IMR-90 (cell line): ENCODE results near the gene ALX4. TPM values are rescaled to one million over a fixed set of nuclear protein-coding genes. Genes with fewer than 3 reads are reported as not detected.

Source experiments
- ATAC-seq: fragments of 200-7000 bp; cut with Tn5 transposase; 2 replicates; pipeline ENCODE4 v1.9.1; 2020; ENCODE audit warnings: low read depth, mild to moderate bottlenecking, moderate library complexity
- BruUV-seq: library from RNA; stranded (reverse); fragments of 400-500 nt; replicated peaks from 2 replicates; lab custom pipeline; 2021; lab: Mats Ljungman, UMichigan
- CTCF ChIA-PET: fragments of 300-600 bp; formaldehyde crosslinking; extraction: SDS; loops from one replicate; lab custom pipeline; 2021; ENCODE audit warnings: antibody characterized with exemption; lab: Yijun Ruan, JAX
- POLR2A ChIA-PET: fragments of 300-600 bp; sonication (Branson Sonifier 250); formaldehyde crosslinking; loops from one replicate; lab custom pipeline; 2022; ENCODE audit warnings: antibody characterized with exemption; ENCODE audit not compliant: unreplicated experiment; lab: Charles Lee
- DNase-seq: peaks from one replicate; pipeline ENCODE4 v3.0.0; 2013
- H2AFZ ChIP-seq: replicated peaks from 2 replicates; pipeline ENCODE3; 2013; ENCODE audit warnings: low read length, mild to moderate bottlenecking; ENCODE audit not compliant: poor library complexity
- H2AK5ac ChIP-seq: 2 replicates; pipeline ENCODE4 v1.6.1; 2013; ENCODE audit warnings: low read depth, low read length, inconsistent platforms
- H2AK9ac ChIP-seq: replicated peaks from 2 replicates; pipeline ENCODE3; 2013; ENCODE audit warnings: mild to moderate bottlenecking, low read depth, low read length, moderate library complexity; ENCODE audit not compliant: poor library complexity
- H2BK120ac ChIP-seq: 2 replicates; pipeline ENCODE4 v1.6.1; 2013; ENCODE audit warnings: low read depth, low read length, inconsistent platforms
- H2BK15ac ChIP-seq: 3 replicates; pipeline ENCODE4 v1.6.1; 2013; ENCODE audit warnings: low read depth, low read length, inconsistent platforms
- H2BK20ac ChIP-seq: 2 replicates; pipeline ENCODE4 v1.6.1; 2013; ENCODE audit warnings: low read depth, mild to moderate bottlenecking, inconsistent platforms, low read length, moderate library complexity
- H2BK5ac ChIP-seq: 2 replicates; pipeline ENCODE4 v1.6.1; 2013; ENCODE audit warnings: mild to moderate bottlenecking, low read depth, low read length, inconsistent platforms; ENCODE audit not compliant: poor library complexity, severe bottlenecking
- H3K14ac ChIP-seq: replicated peaks from 2 replicates; pipeline ENCODE4 v1.6.1; 2013; ENCODE audit warnings: low read depth, low read length, inconsistent platforms
- H3K18ac ChIP-seq: 2 replicates; pipeline ENCODE4 v1.6.1; 2013; ENCODE audit warnings: low read depth, low read length, control low read depth
- H3K23ac ChIP-seq: 2 replicates; pipeline ENCODE4 v1.6.1; 2013; ENCODE audit warnings: low read depth, low read length, inconsistent platforms
- H3K27ac ChIP-seq: 2 replicates; pipeline ENCODE4 v1.5.1; 2013; ENCODE audit warnings: mild to moderate bottlenecking, control low read depth, low read length; ENCODE audit not compliant: insufficient read depth
- H3K27me3 ChIP-seq: 2 replicates; pipeline ENCODE4 v1.6.1; 2013; ENCODE audit warnings: low read length; ENCODE audit not compliant: control insufficient read depth, insufficient read depth
- H3K36me3 ChIP-seq: 2 replicates; pipeline ENCODE4 v1.6.1; 2013; ENCODE audit warnings: low read length, mixed read lengths; ENCODE audit not compliant: control insufficient read depth, insufficient read depth
- H3K4ac ChIP-seq: 2 replicates; pipeline ENCODE4 v1.6.1; 2013; ENCODE audit warnings: low read depth, low read length, inconsistent platforms
- H3K4me1 ChIP-seq: 2 replicates; pipeline ENCODE4 v1.6.1; 2013; ENCODE audit warnings: low read length, mixed read lengths; ENCODE audit not compliant: control insufficient read depth, insufficient read depth
- H3K4me2 ChIP-seq: 2 replicates; pipeline ENCODE4 v1.6.1; 2013; ENCODE audit warnings: low read depth, mild to moderate bottlenecking, control low read depth, low read length, moderate library complexity
- H3K4me3 ChIP-seq: 2 replicates; pipeline ENCODE4 v1.5.1; 2013; ENCODE audit warnings: low read depth, mild to moderate bottlenecking, control low read depth, low read length, moderate library complexity; ENCODE audit not compliant: insufficient read depth
- H3K56ac ChIP-seq: 2 replicates; pipeline ENCODE4 v1.6.1; 2013; ENCODE audit warnings: low read length, inconsistent platforms; ENCODE audit not compliant: insufficient read depth; ENCODE audit errors: extremely low read depth
- H3K79me1 ChIP-seq, 2 experiments: 2 replicates each; pipeline ENCODE4 v1.6.1; 2013; ENCODE audit warnings: low read length in 2 of 2, inconsistent platforms in 1 of 2, low read depth in 1 of 2
- H3K9ac ChIP-seq: 2 replicates; pipeline ENCODE4 v1.6.1; 2013; ENCODE audit warnings: low read depth, low read length, control low read depth
- H3K9me1 ChIP-seq: 2 replicates; pipeline ENCODE4 v1.6.1; 2013; ENCODE audit warnings: low read length, inconsistent platforms; ENCODE audit not compliant: insufficient read depth
- H3K9me3 ChIP-seq: 2 replicates; pipeline ENCODE4 v1.6.1; 2013; ENCODE audit warnings: low read length; ENCODE audit not compliant: control insufficient read depth, insufficient read depth
- H4K20me1 ChIP-seq: 2 replicates; pipeline ENCODE4 v1.6.1; 2013; ENCODE audit warnings: low read length, inconsistent platforms; ENCODE audit not compliant: insufficient read depth
- H4K5ac ChIP-seq: 2 replicates; pipeline ENCODE4 v1.6.1; 2013; ENCODE audit warnings: mild to moderate bottlenecking, low read depth, low read length, control low read depth
- H4K8ac ChIP-seq, 2 experiments: 2 replicates each; pipeline ENCODE4 v1.6.1; 2013; ENCODE audit warnings: low read depth in 2 of 2, low read length in 2 of 2, control low read depth in 1 of 2, inconsistent platforms in 1 of 2
- H4K91ac ChIP-seq: 2 replicates; pipeline ENCODE4 v1.6.1; 2013; ENCODE audit warnings: low read depth, low read length, inconsistent platforms; ENCODE audit not compliant: insufficient read depth
- BHLHE40 ChIP-seq: fragments of 150-350 bp; IDR thresholded peaks from 2 replicates; pipeline ENCODE4 v1.6.1; 2016; ENCODE audit warnings: mild to moderate bottlenecking, low read depth, low read length
- CHD1 ChIP-seq: IDR thresholded peaks from 2 replicates; pipeline ENCODE4 v1.6.1; 2012; ENCODE audit warnings: low read depth, low read length, improper control_type of control experiment
- CTCF ChIP-seq: conservative IDR thresholded peaks from 2 replicates; pipeline ENCODE4 v1.5.1; 2012; ENCODE audit warnings: mild to moderate bottlenecking, low read depth, low read length, improper control_type of control experiment
- ELK1 ChIP-seq: fragments of 150-350 bp; IDR thresholded peaks from 2 replicates; pipeline ENCODE4 v1.6.1; 2016; ENCODE audit warnings: low read depth, mild to moderate bottlenecking, low read length, moderate library complexity, borderline replicate concordance
- MAFK ChIP-seq: IDR thresholded peaks from 2 replicates; pipeline ENCODE4 v1.6.1; 2012; ENCODE audit warnings: low read depth, low read length, improper control_type of control experiment
- MAZ ChIP-seq: IDR thresholded peaks from 2 replicates; pipeline ENCODE4 v1.6.1; 2012; ENCODE audit warnings: low read depth, mild to moderate bottlenecking, low read length, improper control_type of control experiment, moderate library complexity, borderline replicate concordance
- NFE2L2 ChIP-seq: fragments of 150-350 bp; IDR thresholded peaks from 2 replicates; pipeline ENCODE4 v1.6.1; 2016; ENCODE audit warnings: low read depth, mild to moderate bottlenecking, low read length
- POLR2A ChIP-seq: IDR thresholded peaks from 2 replicates; pipeline ENCODE4 v1.6.1; 2012; ENCODE audit warnings: mild to moderate bottlenecking, low read depth, low read length
- RFX5 ChIP-seq: IDR thresholded peaks from 2 replicates; pipeline ENCODE4 v1.8.0; 2012; ENCODE audit warnings: low read depth, mild to moderate bottlenecking, low read length, moderate library complexity
- WGBS, 2 experiments: methylation state at CpG; one replicate each; pipeline versions ENCODE4 v1.1.5 to v1.1.7; 2013; ENCODE audit warnings: missing lambda C conversion rate in 2 of 2; ENCODE audit not compliant: insufficient read length in 1 of 2; ENCODE audit errors: extremely low coverage in 2 of 2; 5-methylcytosine and 5-hydroxymethylcytosine counted together
- dilution Hi-C: fragments of 300-500 bp; cut with HindIII; formaldehyde crosslinking; loops from one replicate; pipeline ENCODE4 v1.14.3; 2018; ENCODE audit warnings: low sequenced_read_pairs; ENCODE audit not compliant: unreplicated experiment
- in situ Hi-C: fragments of 300-500 bp; cut with MboI; formaldehyde crosslinking; loops from 3 replicates; pipeline ENCODE4 v1.14.3; 2019; ENCODE audit warnings: low sequenced_read_pairs, inconsistent platforms, mixed read lengths
- intact Hi-C: fragments of 100-400 bp; cut with micrococcal nuclease; formaldehyde crosslinking; loops from 2 replicates; pipeline ENCODE4 v1.10.0; 2022
- polyA plus RNA-seq, 3 experiments: library from polyadenylated mRNA; depleted of rRNA; stranded (reverse); fragments of >200 nt; gene quantifications; 2 replicates each; pipeline ENCODE4 v1.2.3, GENCODE V29; 2012; ENCODE audit warnings: low replicate concordance in 1 of 3
- total RNA-seq: library from RNA; depleted of rRNA; stranded (reverse); fragments of >200 nt; gene quantifications from 2 replicates; pipeline ENCODE4 v1.2.3, GENCODE V29; 2012

The ALX4 gene
- total and polyA plus RNA-seq, 2 of the 4 experiments (the other 2 are of a cell fraction), result not detected

GRCh38 chr11:44267006-44267749 lies 42.8 kb downstream of the ALX4 start:
- Histone ChIP-seq H3K9me3 (no peaks in the 10 kb centered on the region), H4K8ac (no peak overlapping the region), H3K23ac (no peak overlapping the region), H4K20me1 (no peaks in the 10 kb centered on the region), H3K9ac (no peak overlapping the region), H3K4me2 (no peak overlapping the region), H2AK5ac (no peak overlapping the region), H3K9me1 (no peaks in the 10 kb centered on the region; the same call in 1 of the 2 replicates), H3K56ac (no peak overlapping the region), H4K5ac (no peak overlapping the region), H2BK120ac (no peak overlapping the region), H2BK20ac (no peak overlapping the region), H2AK9ac (no peak overlapping the region), H2AFZ (no peak overlapping the region), H3K14ac (no peak overlapping the region), H3K27me3 (peaks cover 2% of the 10 kb centered on the region; the same call in 1 of the 2 replicates), H3K4me3 (no peak overlapping the region), H4K91ac (no peak overlapping the region), H2BK15ac (no peak overlapping the region), H3K27ac (no peak overlapping the region), H3K36me3 (no peaks in the 10 kb centered on the region), H3K18ac (no peak overlapping the region), H2BK5ac (no peak overlapping the region), H3K4me1 (peaks cover 10% of the 10 kb centered on the region; the same call in 1 of the 2 replicates), H3K79me1 (no peaks in the 10 kb centered on the region), H3K4ac (no peak overlapping the region)
- DNase-seq, result no peak
- no TSS peak for BruUV-seq
- TF ChIP-seq MAZ (no peak), MAFK (no peak), ELK1 (no peak), NFE2L2 (no peak), POLR2A (no peak), BHLHE40 (no peak), CTCF (no peak), CHD1 (no peak), RFX5 (no peak)
- intact Hi-C loops (no loop called here), in situ Hi-C loops (no loop called here), dilution Hi-C loops (no loop called here)
- ChIA-PET CTCF (interaction anchor here (0.6 kb wide), 1 partner anchor 24 kb away, joined by 3 read pairs; no protein-coding TSS in a partner anchor), POLR2A (no interaction called here)
- ATAC-seq, result no peak
- 91% methylated on average over 17 of the region's 24 CpGs; no CpG with 5 or more reads in 1 of the 2 experiments for whole genome bisulfite sequencing, 2 experiments
